WTC11 (cell line): ENCODE results near the gene FAM181A. TPM values are rescaled to one million over a fixed set of nuclear protein-coding genes. Genes with fewer than 3 reads are reported as not detected.

Experiments used
- ATAC-seq: fragments of 200-7000 bp; cut with Tn5 transposase; 2 replicates; pipeline ENCODE4 v1.10.0; 2021; ENCODE audit warnings: mild to moderate bottlenecking, moderate library complexity
- CTCF ChIA-PET: fragments of 300-600 bp; sonication (Branson Sonifier 250); formaldehyde crosslinking; loops from one replicate; lab custom pipeline; 2021; ENCODE audit warnings: antibody characterized with exemption; lab: Charles Lee
- POLR2A ChIA-PET: fragments of 350-600 bp; sonication (Branson Sonifier 250); formaldehyde crosslinking; loops from one replicate; lab custom pipeline; 2021; ENCODE audit warnings: antibody characterized with exemption; lab: Charles Lee
- DNase-seq: peaks from one replicate; pipeline ENCODE4 v3.0.0; 2021; ENCODE audit warnings: low spot score
- H3K27ac Mint-ChIP-seq: 2 replicates; pipeline ENCODE4 v1.8.0; 2021; ENCODE audit warnings: mixed read lengths
- H3K27me3 Mint-ChIP-seq: 2 replicates; pipeline ENCODE4 v1.8.0; 2021; ENCODE audit warnings: low read depth, mild to moderate bottlenecking, moderate library complexity, mixed read lengths
- H3K36me3 Mint-ChIP-seq: 2 replicates; pipeline ENCODE4 v1.8.0; 2021; ENCODE audit warnings: mixed read lengths
- H3K4me1 Mint-ChIP-seq: 2 replicates; pipeline ENCODE4 v1.8.0; 2022; ENCODE audit warnings: mixed read lengths
- H3K4me3 Mint-ChIP-seq: 2 replicates; pipeline ENCODE4 v1.8.0; 2021; ENCODE audit warnings: mild to moderate bottlenecking, moderate library complexity, mixed read lengths
- H3K9me3 Mint-ChIP-seq: 2 replicates; pipeline ENCODE4 v1.8.0; 2021; ENCODE audit warnings: mixed read lengths
- E2F4 ChIP-seq: sonication (generic); formaldehyde crosslinking; IDR thresholded peaks from 2 replicates; pipeline ENCODE4 v1.8.1; 2022; ENCODE audit warnings: low read depth, mild to moderate bottlenecking, moderate library complexity, missing genetic modification reagents, borderline replicate concordance
- E2F5 ChIP-seq: sonication (generic); formaldehyde crosslinking; IDR thresholded peaks from 2 replicates; pipeline ENCODE4 v1.8.1; 2022; ENCODE audit warnings: mild to moderate bottlenecking, moderate library complexity, missing genetic modification reagents
- FOXK1 ChIP-seq: sonication (generic); formaldehyde crosslinking; IDR thresholded peaks from 2 replicates; pipeline ENCODE4 v1.8.0; 2022; ENCODE audit warnings: mild to moderate bottlenecking, moderate library complexity, missing genetic modification reagents
- FOXP1 ChIP-seq: sonication (generic); formaldehyde crosslinking; IDR thresholded peaks from 2 replicates; pipeline ENCODE4 v1.8.0; 2022; ENCODE audit warnings: missing genetic modification reagents, mild to moderate bottlenecking, moderate library complexity, borderline replicate concordance
- GRHL2 ChIP-seq: fragments of 250-450 bp; sonication (Bioruptor Pico); IDR thresholded peaks from 2 replicates; pipeline ENCODE4 v1.8.0; 2022; ENCODE audit warnings: mild to moderate bottlenecking, moderate library complexity; ENCODE audit not compliant: insufficient replicate concordance, severe bottlenecking
- KAT7 ChIP-seq: sonication (generic); formaldehyde crosslinking; IDR thresholded peaks from 2 replicates; pipeline ENCODE4 v1.8.1; 2023; ENCODE audit warnings: missing genetic modification reagents, mild to moderate bottlenecking, borderline replicate concordance
- PRDM15 ChIP-seq: sonication (generic); formaldehyde crosslinking; IDR thresholded peaks from 2 replicates; pipeline ENCODE4 v1.8.0; 2022; ENCODE audit warnings: missing genetic modification reagents
- STAT6 ChIP-seq: sonication (generic); formaldehyde crosslinking; conservative IDR thresholded peaks from 2 replicates; pipeline ENCODE4 v1.8.1; 2023; ENCODE audit warnings: mild to moderate bottlenecking, low read depth, missing genetic modification reagents, moderate library complexity
- TEAD1 ChIP-seq: sonication (generic); formaldehyde crosslinking; IDR thresholded peaks from 2 replicates; pipeline ENCODE4 v1.8.0; 2022; ENCODE audit warnings: mild to moderate bottlenecking, missing genetic modification reagents
- ZBTB43 ChIP-seq: sonication (generic); formaldehyde crosslinking; IDR thresholded peaks from 2 replicates; pipeline ENCODE4 v1.8.1; 2023; ENCODE audit warnings: mild to moderate bottlenecking, missing genetic modification reagents
- ZNF396 ChIP-seq: fragments of 250-450 bp; sonication (Bioruptor Pico); IDR thresholded peaks from 2 replicates; pipeline ENCODE4 v1.8.0; 2021; ENCODE audit warnings: mild to moderate bottlenecking, moderate library complexity, borderline replicate concordance
- ZNF416 ChIP-seq: fragments of 250-450 bp; sonication (Bioruptor Pico); IDR thresholded peaks from 2 replicates; pipeline ENCODE4 v1.9.0; 2021; ENCODE audit warnings: mild to moderate bottlenecking, inconsistent platforms
- ZNF423 ChIP-seq: fragments of 250-450 bp; sonication (Bioruptor Pico); IDR thresholded peaks from 2 replicates; pipeline ENCODE4 v2.1.2; 2022; ENCODE audit warnings: mild to moderate bottlenecking, moderate library complexity
- ZNF512 ChIP-seq: sonication (generic); formaldehyde crosslinking; IDR thresholded peaks from 2 replicates; pipeline ENCODE4 v1.8.1; 2022; ENCODE audit warnings: missing genetic modification reagents, borderline replicate concordance
- ZNF532 ChIP-seq: fragments of 250-450 bp; sonication (Bioruptor Pico); IDR thresholded peaks from 2 replicates; pipeline ENCODE4 v1.9.0; 2021; ENCODE audit warnings: mild to moderate bottlenecking, borderline replicate concordance
- total RNA-seq: library from RNA; stranded (reverse); gene quantifications from 3 replicates; pipeline ENCODE4 v1.2.3, GENCODE V29; 2021

FAM181A gene
- total RNA-seq, 1 experiment from 2014 or later = not detected

GRCh38 chr14:93967637-93968250 lies 40.6 kb downstream of the FAM181A start (continued):
- no peak for TF ChIP-seq ZBTB43 (CRISPR knock-in tag)
- TF ChIP-seq, all 79 proteins: peak for 0

- Mint-ChIP-seq H3K27me3 (no peaks in the 10 kb centered on the region), H3K4me3 (no peak overlapping the region), H3K4me1 (no peaks in the 10 kb centered on the region), H3K36me3 (no peaks in the 10 kb centered on the region), H3K27ac (no peak overlapping the region), H3K9me3 (no peaks in the 10 kb centered on the region)
- ChIA-PET POLR2A (no interaction called here), CTCF (interaction anchor here (0.7 to 2.3 kb wide), 3 partner anchors 28 to 30 kb away, joined by 3 to 57 read pairs (median 18); no protein-coding TSS in a partner anchor)
- DNase-seq (no peak), ATAC-seq (no peak)
- no peak for TF ChIP-seq GRHL2
- TF ChIP-seq ZNF396 (CRISPR knock-in tag) = no peak
- no peak for TF ChIP-seq E2F4 (CRISPR knock-in tag)
- TF ChIP-seq KAT7 = no peak
- no peak for TF ChIP-seq FOXP1 (CRISPR knock-in tag)
- no peak for TF ChIP-seq TEAD1 (CRISPR knock-in tag)
- no peak for TF ChIP-seq E2F5 (CRISPR knock-in tag)
- no peak for TF ChIP-seq STAT6 (CRISPR knock-in tag)
- no peak for TF ChIP-seq ZNF532
- TF ChIP-seq ZNF423 (CRISPR knock-in tag) = no peak
- no peak for TF ChIP-seq ZNF512 (CRISPR knock-in tag)
- no peak for TF ChIP-seq ZNF416 (CRISPR knock-in tag)
- no peak for TF ChIP-seq FOXK1
- no peak for TF ChIP-seq PRDM15 (CRISPR knock-in tag)
Observed at GRCh38 chr14:93969082-93969828, 42.1 kb downstream of the FAM181A start.
